Endothelial cell (in vitro differentiated cells): ENCODE results near the gene NAV2. TPM values are rescaled to one million over a fixed set of nuclear protein-coding genes. Genes with fewer than 3 reads are reported as not detected.

Source experiments
- DNase-seq: peaks from one replicate; pipeline ENCODE4 v3.0.0; 2021; ENCODE audit warnings: low spot score
- H3K27ac Mint-ChIP-seq: one replicate; pipeline ENCODE4 v1.8.0; 2021; ENCODE audit warnings: mixed read lengths, inconsistent platforms; ENCODE audit not compliant: unreplicated experiment
- H3K27me3 Mint-ChIP-seq: one replicate; pipeline ENCODE4 v1.8.0; 2021; ENCODE audit warnings: mild to moderate bottlenecking, moderate library complexity, mixed read lengths, inconsistent platforms; ENCODE audit not compliant: unreplicated experiment
- H3K36me3 Mint-ChIP-seq: one replicate; pipeline ENCODE4 v1.8.0; 2021; ENCODE audit warnings: mild to moderate bottlenecking, low read depth, mixed read lengths, inconsistent platforms; ENCODE audit not compliant: unreplicated experiment
- H3K4me1 Mint-ChIP-seq: one replicate; pipeline ENCODE4 v1.8.0; 2021; ENCODE audit warnings: mild to moderate bottlenecking, mixed read lengths, inconsistent platforms; ENCODE audit not compliant: unreplicated experiment
- H3K4me3 Mint-ChIP-seq: one replicate; pipeline ENCODE4 v1.8.0; 2021; ENCODE audit warnings: mild to moderate bottlenecking, mixed read lengths, inconsistent platforms; ENCODE audit not compliant: unreplicated experiment
- H3K9me3 Mint-ChIP-seq: one replicate; pipeline ENCODE4 v1.8.0; 2021; ENCODE audit warnings: mixed read lengths, inconsistent platforms; ENCODE audit not compliant: unreplicated experiment
- total RNA-seq: library from RNA; stranded (reverse); fragmentation: NEBNext Ultra II Directional; extraction: Animal tissue kit (Norgen Biotek cat#: 25700); gene quantifications from one replicate; pipeline ENCODE4 v1.2.1, GENCODE V29; 2021; ENCODE audit not compliant: unreplicated experiment
- TF ChIP-seq, protein P1 (sequence below): fragments of 200-600 bp; sonication (generic); IDR thresholded peaks from one replicate; pipeline ENCODE4 v1.5.0; 2021; ENCODE audit warnings: antibody characterized with exemption; ENCODE audit not compliant: unreplicated experiment

Gene NAV2
- total RNA-seq, 1 donor from 2014 or later, result 15.6 TPM

DNA sequence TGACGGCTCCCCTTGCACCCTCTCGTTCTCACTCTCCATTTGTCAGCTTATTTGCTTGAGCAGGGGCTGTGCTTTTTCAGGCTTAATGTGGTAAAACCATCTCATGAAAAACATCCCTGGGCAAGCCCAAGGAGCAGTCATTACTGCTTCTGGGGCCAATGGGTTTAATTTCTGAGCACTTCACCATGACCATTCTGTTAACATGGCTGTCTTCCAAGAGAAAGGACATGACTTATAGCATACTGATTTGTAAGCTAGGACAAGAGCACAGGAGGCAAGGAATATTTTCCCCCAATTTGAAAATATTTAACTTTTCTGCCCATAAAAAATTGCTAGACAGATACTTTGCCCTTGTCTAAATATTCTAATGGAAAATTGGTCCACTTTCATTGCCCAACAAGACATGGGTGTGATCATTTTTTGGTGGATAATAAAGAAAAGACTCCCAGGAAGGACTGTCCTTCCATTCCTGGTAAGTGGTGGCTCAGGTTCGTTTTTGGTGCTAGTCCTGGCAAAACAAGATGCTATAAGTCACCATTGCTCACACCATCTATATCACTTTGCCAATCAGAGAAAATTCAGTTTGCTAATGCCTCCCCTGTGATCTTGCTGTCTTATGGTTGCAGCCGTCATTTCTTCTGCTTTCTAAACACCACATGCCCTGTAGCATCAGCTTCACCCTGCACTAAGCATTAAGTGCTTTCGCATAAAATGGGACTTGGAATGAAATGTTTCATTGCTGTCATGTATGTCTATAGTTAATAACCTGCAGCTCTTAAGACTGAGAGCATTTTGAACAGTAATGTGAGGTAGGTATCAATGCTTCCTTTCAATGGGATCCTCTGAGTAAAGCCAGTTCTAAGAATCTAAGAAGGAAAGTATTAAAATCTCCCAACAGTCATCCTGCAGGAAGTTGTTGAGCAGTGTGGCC is 339.1 kb downstream of the NAV2 start:
- Mint-ChIP-seq H3K36me3 (no peaks in the 10 kb centered on the region), H3K4me1 (peaks cover 11% of the 10 kb centered on the region), H3K27me3 (no peaks in the 10 kb centered on the region), H3K4me3 (no peak overlapping the region), H3K9me3 (no peaks in the 10 kb centered on the region), H3K27ac (no peak overlapping the region)
- TF ChIP-seq, protein P1, sequence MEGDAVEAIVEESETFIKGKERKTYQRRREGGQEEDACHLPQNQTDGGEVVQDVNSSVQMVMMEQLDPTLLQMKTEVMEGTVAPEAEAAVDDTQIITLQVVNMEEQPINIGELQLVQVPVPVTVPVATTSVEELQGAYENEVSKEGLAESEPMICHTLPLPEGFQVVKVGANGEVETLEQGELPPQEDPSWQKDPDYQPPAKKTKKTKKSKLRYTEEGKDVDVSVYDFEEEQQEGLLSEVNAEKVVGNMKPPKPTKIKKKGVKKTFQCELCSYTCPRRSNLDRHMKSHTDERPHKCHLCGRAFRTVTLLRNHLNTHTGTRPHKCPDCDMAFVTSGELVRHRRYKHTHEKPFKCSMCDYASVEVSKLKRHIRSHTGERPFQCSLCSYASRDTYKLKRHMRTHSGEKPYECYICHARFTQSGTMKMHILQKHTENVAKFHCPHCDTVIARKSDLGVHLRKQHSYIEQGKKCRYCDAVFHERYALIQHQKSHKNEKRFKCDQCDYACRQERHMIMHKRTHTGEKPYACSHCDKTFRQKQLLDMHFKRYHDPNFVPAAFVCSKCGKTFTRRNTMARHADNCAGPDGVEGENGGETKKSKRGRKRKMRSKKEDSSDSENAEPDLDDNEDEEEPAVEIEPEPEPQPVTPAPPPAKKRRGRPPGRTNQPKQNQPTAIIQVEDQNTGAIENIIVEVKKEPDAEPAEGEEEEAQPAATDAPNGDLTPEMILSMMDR, result no peak
- no peak for DNase-seq

DNA sequence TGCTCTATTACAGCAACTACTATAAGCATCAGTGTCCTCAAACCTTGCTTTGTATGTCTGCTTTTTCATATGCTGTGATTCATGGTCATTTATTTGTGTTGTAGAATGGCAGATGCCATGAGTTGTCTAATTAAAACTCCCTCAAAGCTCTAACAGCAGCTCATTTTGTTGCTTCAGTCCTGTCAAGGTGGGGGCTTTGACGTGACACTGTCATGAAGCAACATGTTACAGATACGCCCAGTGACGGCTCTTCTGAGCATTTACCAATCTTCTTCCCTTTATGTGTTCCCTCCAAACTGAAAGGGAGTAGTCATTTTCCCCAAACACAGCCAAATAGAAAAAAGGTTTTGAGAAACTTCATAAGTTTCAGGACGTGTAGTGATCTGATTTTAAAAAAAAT is 340.9 kb downstream of the NAV2 start:
- H3K27ac Mint-ChIP-seq, result no peak overlapping the region
- H3K4me3 Mint-ChIP-seq, result no peak overlapping the region
- H3K9me3 Mint-ChIP-seq, result no peaks in the 10 kb centered on the region
- H3K4me1 Mint-ChIP-seq, result peaks cover 11% of the 10 kb centered on the region
- no peaks in the 10 kb centered on the region for H3K27me3 Mint-ChIP-seq
- H3K36me3 Mint-ChIP-seq, result no peaks in the 10 kb centered on the region
- TF ChIP-seq, protein P1, result no peak
- no peak for DNase-seq

DNA sequence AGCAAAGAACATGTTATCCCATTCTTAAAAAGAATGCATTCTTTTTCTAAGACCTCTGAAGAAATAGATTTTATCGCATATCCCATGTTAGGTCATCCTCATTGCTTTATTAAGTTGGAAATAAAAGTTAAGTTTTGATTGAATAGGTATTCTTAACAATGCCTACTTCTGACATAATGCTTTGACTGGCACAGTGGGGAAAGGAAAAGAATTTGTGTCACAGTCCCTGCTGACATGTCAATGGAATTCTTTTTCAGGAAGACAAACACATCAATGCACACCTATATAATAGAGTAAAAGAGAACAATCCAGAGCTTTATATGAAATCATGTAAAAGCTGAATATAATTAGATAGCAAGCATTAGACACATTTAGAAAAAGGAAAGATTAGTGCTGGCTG is 341.9 kb downstream of the NAV2 start:
- Mint-ChIP-seq H3K4me1 (peaks cover 11% of the 10 kb centered on the region), H3K36me3 (no peaks in the 10 kb centered on the region), H3K27me3 (no peaks in the 10 kb centered on the region), H3K9me3 (no peaks in the 10 kb centered on the region), H3K4me3 (no peak overlapping the region), H3K27ac (no peak overlapping the region)
- DNase-seq, result no peak
- TF ChIP-seq, protein P1, result no peak

DNA sequence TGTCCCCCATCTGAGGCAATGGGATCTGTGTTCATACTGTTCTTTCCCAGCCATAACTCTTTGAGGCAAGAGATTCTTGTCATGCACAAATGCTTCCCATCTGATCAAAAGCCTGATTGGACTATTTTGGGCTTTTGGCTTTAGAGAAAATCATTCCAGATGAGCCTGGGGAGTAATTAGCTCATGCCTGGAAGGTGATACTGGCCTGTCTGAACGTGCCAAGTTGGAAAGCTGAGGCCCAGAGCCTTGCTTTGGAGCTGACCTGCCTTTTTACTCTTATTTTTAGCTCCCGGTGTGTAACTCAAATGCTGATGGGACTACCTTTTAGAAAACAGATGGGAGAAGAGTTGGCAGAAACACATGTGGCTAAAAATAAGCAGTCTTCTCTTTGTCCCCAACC is 342.7 kb downstream of the NAV2 start:
- DNase-seq, result no peak
- TF ChIP-seq, protein P1, result no peak
- Mint-ChIP-seq H3K4me3 (no peak overlapping the region), H3K27ac (no peak overlapping the region), H3K36me3 (no peaks in the 10 kb centered on the region), H3K4me1 (peaks cover 7% of the 10 kb centered on the region), H3K27me3 (no peaks in the 10 kb centered on the region), H3K9me3 (no peaks in the 10 kb centered on the region)
